EL (cell line): Measurements from ENCODE around the gene VRK2.

Experiments
- DNase-seq: peaks from one replicate; pipeline ENCODE4 v3.0.0-alpha.2; 2016

The VRK2 gene

DNA sequence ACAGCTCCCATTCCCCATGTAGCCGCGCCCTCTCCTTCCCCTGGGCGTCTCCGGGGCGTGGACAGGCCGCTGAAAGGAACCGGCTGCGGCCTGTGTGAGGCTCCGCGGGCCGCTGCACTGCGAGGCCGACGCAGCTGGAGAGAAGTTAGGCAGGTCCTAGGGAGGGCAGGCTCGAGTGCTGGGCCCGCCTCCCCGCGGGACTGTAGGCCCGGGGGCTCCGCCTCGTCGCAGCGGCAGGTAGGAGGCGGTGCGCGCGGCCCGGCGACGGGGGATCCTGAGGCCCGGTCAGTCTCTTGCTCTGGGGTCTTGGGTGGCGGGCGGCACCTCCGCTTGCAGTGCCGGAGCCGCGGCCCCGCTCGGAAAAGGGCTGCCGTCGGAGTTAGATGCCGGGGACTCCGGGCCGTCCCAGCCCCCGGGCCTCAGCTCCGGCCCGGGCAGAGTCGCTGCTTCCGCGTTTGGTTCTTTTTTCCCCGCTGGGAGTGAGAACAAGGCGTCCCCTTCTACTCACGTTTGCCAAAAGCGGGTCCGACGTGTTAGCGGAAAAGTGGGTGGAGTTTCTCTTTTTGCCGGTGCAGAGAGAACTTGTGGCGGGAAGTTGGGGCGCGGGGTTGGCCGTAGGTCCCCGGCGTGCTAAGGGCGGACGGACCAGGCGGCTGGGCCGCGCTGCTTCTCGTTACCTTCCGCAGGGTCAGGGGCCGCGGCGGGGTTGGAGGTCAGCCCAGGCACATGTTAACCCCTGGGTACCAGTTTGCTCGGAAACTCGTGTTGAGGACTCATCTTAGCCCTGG, at the start of gene VRK2:
Gene VRK2, plus strand, starts transcription at position 222 of the 788 bp plus-strand sequence. CDS start 2,026 bp downstream, outside the sequence.
- peak; percentile 93 for DNase-seq

DNA sequence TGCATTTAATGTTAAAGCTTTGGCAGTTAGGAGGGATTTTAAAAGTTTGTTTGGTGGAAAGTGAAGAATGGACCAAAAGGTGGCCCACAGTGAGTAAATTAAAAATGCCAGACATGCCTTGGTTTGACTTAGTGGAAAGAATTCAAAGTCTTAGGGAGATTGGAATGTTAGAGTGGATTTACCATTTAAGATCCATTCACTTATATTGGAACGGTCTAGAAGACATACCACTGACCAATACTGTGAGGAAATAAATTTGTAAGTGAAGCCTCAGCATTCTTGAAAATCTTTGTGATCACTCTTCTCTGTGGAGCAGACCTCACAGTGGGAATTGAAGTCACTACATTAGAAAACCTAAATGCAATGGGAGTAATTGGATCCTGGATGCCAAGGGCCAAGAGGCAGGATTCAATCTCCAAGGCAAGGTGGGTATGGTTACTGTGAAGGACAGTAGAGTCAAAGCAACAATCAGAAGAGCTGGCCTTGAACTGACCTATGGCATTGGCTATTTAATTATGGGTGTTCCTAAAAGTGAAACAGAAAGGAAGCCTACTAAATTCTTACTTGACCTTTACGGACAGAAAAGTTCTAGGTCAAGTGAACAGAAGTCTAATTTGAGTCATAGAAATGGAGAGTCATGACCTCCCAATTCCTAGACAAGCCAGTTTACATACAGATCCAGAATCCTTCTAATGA, 40.2 kb upstream of the VRK2 start:
- no peak for DNase-seq

DNA sequence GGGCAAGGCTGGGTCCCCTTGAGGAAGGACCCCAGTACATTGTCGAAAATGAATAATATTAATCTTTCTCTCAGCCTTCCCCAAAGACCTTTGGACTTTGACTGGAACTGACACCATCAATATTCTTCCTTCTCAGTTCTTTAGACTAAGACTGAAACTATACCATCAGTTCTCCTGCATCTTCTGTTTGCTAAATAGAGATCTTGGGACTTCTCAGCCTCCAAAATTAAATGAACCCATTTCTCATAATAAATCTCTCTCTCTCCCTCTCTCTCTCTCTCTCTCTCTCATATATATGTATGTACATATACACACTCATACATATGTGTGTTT, 39.7 kb upstream of the VRK2 start:
- DNase-seq = no peak

DNA sequence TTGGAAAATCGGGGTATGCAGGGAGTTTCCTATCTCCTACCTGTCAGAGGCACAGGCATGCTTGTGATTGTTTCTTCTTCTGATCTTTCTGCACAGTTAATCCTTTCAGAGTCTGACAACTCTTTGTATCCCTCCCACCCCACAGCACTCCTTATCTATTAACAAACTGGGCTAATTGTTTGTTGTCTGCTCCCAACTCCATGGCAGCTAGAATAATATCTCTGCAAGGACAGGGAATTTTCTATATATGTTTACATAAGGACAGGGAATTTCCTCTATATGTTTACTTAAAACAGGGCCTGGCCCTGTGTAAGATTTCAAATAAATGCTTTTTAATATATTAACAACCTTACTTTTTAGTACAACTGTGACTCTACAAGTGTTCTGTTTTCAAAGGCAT, 36.0 kb upstream of the VRK2 start:
- no peak for DNase-seq

DNA sequence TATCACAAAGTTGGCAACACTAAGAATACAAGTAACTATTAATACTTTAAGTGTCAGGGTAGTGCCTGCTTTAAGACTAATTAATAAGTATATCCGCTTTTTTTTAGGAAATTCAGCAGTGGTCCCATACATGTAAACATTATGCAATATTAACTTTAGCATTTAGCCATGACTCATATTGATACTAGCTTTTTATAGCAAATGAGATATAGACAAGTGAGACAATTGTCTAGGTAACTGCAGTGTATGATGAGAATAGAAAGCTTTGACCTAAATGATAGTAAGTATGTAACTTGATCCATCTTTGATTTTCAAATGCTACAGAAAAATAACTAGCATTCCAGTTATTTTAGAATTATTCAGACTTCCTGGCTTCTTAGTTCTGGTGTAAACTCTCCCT, 27.4 kb upstream of the VRK2 start:
- no peak for DNase-seq

DNA sequence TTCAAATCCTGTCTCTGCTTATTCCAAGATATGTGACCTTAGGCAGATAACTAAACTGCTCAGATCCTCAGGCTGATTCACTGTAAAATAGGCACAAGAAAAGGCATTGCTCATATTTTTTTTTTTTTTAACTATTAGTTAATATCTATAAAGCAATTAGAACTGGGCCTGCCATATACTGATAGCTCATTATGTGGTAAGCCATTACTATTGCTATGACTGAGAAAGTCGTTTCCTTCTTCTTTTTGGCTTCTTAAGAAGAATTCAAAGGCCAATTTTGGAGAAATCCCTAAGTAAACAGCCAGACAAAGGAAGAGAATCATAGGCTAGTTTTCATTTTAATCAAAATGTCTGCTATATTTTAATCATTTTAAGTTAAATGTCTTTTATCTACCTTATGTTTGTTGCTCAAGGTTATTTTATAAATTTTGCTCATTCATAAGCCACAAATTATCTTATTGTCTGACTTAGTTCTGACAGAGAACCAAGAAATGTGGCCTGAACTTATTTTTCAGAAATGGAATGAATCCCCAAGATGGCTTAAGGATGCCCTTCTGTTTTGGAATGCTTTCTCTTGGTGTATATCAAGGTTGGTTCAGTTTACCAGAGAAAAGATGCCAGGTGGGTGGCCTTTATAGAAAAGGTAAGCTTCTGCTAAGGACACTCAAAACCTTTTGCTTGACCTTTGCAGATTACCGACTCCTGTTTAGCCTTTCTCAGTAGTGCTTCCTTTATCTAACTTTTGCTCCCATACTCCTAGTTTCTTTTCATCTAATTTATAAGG, 21.3 kb upstream of the VRK2 start:
- DNase-seq = no peak

DNA sequence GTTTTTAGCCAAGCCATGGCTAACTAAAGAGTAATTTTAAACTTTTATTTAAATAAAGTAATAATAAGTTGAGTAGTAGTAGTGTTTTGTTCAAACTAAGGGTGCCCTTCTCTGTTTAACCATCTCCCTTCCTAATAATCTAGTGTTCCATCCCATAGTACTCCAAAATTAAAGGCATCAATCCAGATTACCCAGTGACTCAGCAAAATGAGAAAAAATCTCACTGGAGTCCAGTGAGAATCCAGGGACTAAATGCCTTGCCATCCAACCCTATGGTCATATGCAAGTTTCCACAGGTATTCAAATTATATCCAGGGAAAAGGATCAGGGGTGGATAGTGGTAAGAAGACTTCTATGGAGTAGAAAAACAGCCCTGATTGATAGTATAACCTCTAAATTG, 19.6 kb upstream of the VRK2 start:
- DNase-seq = no peak

DNA sequence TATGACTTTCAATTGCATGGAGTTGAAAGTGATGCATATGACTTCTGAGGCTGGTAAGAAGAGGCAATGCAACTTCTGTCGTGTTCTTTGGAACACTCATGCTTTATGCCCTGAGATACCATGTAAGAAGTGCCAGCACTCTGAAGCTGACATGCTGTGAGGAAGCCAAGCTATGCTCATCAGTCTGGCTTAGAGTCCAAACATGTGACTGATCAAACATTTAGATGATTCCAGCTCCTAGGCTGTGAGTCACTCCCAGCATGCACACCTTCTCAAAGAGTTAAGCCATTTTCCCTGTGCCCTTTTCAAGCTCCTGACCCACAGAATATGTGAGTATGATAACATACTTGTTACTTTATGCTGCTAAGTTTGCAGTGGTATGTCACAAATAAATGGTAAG, 15.8 kb upstream of the VRK2 start:
- DNase-seq = peak; percentile 35

DNA sequence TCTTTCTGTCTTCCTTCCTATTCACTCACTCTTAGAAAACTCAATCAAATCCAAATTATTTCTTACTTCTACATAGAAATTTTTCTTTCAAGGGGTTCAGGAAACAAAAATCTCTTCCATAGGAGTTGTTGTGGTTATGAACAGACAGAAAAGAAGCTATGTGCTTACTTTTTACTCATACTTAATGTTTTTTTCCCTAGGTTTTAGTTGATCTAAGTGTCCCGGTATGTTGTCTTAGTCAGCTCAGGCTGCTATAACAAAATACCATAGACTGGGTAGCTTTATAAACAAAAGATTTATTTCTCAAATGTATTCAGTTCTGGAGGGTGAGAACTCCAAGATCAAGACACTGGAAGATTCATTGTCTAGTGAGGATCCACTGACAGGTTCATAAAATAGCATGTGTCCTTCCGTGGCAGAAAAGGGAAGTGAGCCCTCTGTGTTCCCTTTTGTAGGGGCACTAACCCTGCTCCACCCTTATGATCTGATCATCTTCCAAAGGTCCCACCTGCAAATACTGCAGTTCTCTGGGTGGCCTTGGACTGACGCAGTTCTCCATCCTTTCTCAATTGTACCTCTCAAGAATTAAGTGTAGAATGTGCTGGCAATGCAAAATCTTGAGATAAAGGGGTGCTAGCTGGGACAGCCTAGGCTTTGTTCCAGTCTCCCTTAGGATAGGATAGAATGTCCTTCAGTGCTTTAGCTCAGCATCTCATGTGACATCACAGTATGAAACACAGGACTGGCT, 14.4 kb upstream of the VRK2 start:
- DNase-seq = peak; percentile 41

DNA sequence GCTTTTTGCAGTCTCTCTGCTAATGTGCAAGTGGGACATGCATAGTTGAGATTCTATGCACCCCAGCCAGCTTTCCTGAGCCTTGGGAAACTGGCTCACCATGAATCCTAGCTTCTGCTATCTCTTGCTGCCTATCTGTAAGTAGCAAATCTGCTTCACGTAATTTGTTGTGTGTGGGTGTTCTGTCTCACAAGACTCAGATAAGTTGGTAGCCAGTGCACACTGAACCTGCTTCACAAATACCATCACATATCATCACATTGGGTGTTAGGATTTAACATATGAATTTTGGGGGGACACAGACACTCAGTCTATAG, 13.9 kb upstream of the VRK2 start:
- no peak for DNase-seq

DNA sequence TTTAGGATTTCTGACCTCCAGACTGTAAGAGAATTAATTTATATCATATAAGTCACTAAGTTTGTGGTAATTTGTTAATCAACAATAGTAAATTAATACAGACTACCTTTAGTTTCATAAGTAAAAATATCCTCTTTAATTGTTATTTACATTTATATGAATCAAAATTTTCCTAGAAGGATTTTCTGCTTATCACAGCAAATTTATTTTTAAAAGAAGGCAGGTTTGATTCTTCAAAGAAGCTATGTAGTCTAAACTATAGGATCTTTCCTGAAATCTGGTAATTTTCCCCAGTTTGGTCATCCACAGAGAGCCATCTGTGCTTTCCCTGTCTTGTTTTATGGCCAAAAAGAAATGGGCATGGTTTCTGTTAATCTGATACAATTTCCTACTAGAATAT, 13.1 kb upstream of the VRK2 start:
- DNase-seq = no peak

DNA sequence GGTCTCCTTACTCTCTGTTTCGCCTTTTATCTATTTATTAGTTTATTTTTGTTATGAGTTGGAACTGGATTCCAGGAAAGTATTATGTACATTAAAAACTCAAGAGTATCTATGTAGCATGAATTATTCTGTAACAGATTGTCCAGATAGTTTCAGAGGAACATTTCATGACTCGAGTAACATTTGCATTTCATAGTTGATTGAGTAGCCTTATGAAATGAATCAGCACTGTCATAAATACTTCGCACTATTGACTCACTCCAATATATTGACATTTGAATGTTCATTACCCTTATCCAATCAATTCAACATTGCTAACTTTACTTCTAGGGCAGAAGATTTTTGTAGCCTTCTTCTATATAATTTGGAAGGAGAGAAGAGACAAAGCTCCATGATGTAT, 11.3 kb upstream of the VRK2 start:
- no peak for DNase-seq

DNA sequence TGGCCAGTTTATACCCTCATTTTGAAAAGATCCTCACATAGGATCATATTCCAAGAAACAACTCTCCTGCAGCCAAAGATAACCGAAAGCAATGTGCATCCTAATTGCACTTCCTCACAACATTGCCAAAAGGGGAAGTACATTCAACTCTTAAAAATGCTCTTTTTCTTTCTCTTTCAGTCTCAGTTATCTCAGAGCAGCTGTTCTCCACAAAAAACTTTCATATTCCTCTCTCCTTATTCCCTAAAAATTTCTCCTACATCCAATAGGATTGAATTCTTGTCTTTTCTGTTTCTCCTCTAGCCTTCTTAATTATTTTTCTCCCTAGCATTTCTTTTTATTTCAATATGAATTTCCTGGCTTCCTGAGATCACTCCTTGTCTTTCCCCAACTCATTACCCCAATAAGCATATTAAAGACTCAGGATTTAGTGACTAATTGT, 7.4 kb upstream of the VRK2 start:
- peak; percentile 39 for DNase-seq

DNA sequence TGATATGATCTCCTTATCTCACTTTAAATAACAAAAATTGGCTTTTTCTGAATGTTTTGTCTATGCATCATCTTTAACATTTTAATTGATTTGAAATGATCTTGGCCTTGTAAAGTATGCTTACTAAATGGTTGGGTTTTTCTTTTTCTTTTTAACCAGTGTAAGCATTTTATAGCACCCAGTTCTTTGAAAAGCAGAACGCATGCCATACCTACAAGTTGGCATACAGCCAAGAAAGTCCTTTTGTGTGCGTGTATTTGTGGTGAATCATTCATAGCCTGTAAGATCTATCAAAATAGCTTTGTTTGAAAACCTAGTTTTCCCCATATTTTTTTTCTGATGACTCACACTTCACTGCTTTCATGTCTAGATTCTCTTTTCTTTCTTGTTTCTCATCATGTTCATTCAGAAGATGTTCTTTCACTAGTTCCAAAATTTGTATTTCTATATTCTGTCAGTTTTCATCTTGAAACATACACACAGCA, 4.1 kb upstream of the VRK2 start:
- DNase-seq = peak; percentile 79

DNA sequence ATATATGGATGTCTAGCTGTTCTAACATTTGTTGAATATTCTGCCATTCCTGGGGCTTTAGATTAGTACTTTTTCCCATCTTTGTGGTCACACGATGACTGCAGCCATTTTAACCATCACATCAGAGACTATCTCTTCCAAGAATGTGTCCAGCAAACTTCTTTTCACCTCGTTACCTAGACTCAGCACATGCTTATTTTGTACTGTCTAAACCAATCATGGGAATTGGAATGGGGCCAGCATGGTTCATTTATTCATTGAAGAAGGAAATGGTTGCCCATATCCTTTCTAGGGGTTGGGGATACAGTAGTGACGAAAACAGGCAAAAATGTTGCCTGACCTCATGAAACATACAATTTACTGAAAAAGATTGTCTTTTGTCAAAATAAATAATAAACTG, 2.5 kb upstream of the VRK2 start:
- no peak for DNase-seq

DNA sequence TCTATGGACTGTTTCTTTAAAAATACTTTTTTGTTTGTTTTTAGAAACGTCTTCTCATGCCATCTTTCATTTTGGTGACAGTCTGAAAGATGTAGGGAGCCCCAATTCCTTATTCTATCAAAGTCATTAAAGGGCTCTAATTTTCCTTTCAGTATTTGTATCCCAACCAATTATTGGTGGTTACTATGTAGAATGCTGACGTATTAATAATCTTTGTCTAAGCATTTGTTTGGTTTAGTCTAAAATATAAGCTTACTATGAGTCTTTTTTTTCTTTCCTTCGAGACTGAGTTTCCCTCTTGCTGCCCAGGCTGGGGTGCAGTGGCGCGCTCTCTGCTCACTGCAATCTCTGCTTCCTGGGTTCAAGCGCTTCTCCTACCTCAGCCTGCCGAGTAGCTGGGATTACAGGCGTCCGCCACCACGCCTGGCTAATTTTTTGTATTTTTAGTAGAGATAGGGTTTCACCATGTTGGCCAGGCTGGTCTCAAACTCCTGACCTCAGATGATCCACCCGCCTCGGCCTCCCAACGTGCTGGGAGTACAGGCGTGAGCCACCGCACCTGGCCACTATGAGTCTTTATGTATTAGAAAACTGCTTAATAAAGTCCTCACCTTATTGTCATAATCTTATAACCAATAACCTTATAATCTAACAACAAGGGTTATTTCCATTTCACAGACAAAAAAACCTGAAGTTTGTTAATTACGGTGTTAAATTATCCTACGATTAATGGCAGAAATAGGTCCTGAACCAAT, 849 bp upstream of the VRK2 start:
- DNase-seq = no peak

DNA sequence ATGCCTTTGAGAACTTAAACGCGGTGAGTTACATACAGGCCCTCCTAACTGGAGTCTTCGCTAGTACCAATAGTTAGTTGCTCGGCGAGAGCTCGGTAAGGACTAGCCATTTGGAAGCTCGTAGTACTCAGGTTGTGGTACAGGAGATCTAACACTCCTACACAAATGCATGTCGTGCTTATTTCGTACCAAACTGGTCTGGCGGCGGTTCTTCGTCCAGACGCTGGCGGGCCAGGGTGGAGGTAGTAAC, 346 bp upstream of the VRK2 start:
- DNase-seq = no peak

DNA sequence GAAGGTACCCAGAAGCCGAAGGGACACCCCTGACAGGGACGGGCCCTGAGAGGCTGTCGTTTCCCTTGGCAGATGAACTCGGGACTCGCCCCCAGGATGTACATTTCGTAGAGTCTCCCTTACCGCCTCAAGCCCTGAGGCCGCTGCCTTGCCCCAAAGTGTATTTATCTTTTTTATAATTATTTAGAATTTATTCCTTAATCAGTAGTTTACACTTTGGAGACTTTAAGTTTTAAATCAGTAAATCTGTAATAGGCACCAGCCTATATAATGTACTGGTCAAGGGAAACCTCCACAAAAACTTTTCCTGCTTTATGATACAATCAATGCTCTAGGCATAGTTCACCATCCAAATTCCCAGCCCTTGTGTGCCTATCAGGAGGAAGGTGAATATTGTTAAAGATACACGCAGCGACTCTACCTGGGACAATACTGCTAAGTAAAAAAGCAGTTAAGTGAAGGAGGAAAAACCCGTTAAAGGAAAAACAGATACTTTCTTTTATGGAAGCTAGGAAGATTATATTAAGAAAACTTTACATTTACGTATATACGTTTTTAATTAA, 848 bp downstream of the VRK2 start:
- no peak for DNase-seq

DNA sequence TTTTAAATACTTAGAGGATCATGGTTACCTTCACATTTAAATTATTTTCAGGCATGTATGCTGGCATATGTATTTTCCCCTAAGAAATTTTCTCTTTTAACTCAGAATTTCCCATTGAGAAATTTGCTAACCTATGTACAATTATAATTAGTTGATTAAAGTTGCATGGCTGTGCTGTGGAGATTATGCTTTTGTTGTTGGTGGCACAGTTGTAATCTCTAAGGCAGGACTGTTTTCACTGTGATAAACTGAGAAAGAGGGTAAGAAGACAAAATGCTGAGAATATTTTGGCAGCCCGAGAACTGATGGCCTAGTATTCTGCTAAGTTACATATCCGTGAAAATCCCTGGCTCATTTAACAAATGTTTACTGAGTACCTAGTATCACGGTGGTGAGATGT, 1.4 kb downstream of the VRK2 start:
- DNase-seq = no peak

DNA sequence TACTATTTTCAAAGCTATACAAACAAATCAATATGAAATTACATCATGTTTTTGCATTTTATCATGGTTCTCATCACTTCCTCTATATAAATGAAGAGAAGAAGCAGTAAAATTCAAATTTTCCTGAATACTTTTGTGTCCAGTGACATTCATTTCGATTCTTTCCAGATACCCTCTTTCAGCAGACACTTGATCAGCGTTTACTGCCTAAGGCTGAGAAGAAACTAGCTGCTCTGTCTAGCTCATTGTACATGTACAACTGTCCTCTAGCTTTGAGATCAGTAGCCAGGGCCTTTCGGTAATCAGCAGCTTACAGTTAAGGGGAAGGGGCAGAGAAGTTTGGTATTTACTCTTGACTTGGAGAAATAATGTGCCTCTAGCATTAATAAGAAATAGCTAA, 4.8 kb downstream of the VRK2 start:
- DNase-seq = no peak

DNA sequence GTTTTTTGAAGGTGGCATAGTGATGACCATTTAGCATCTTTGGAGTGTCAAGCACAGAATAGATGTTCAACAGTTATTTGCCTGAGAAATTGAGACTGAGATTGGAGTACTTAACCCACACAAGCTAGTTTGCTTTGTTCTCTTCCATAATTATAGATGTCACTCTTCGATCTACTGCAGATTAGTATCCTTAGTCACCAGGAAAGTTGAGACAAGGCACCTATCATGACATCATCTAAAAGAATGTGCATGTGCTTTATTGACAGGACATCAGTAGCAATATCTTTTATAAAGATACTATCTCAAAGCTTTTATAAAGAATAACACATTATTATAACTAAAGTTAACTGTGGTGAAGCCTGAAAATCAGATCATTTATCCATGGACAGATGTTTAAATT, 6.4 kb downstream of the VRK2 start:
- DNase-seq = no peak

DNA sequence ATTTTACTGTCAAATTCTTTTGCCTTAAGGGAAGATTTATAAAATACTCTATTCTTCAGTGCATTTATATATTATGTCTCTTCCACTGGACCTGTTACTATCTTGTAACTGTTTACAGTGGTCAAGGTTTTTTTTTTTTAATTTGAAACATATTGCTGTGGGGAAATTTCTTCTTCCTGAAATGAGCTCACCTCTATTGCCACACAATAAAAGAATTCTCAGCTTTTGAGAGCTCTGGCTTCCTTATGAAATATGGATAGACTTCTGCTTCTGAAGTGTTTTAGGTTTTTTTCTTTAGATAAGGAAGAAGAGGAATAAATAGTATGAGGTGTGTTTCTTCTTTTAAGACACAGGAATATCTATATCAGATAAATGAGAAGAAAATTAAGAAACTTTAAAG, 7.7 kb downstream of the VRK2 start:
- DNase-seq = no peak
